SU-DHL-6 (cell line): ENCODE measurements around the gene ADGRD2.

ENCODE experiments used
- H2AFZ ChIP-seq: fragments of 200-600 bp; sonication (generic); 2 replicates; pipeline ENCODE4 v1.6.1; 2014; ENCODE audit warnings: low read depth, mild to moderate bottlenecking, moderate library complexity, mixed read lengths, antibody characterized with exemption, low read length; ENCODE audit not compliant: severe bottlenecking
- H3F3A ChIP-seq: fragments of 200-600 bp; shearing (Covaris generic); 2 replicates; pipeline ENCODE4 v1.6.0; 2016; ENCODE audit warnings: antibody characterized with exemption, mild to moderate bottlenecking; ENCODE audit not compliant: insufficient read depth
- H3K27ac ChIP-seq: fragments of 200-600 bp; sonication (generic); 2 replicates; pipeline ENCODE4 v1.5.1; 2016; ENCODE audit warnings: low read depth, mild to moderate bottlenecking, low read length, moderate library complexity, mixed read lengths
- H3K27me3 ChIP-seq: fragments of 200-600 bp; sonication (generic), shearing (Covaris generic); 2 replicates; pipeline ENCODE4 v1.6.0; 2014; ENCODE audit warnings: mild to moderate bottlenecking, low read length
- H3K36me3 ChIP-seq: fragments of 200-600 bp; sonication (generic); 2 replicates; pipeline ENCODE4 v1.6.1; 2014; ENCODE audit warnings: mild to moderate bottlenecking, low read length, mixed read lengths
- H3K4me2 ChIP-seq: fragments of 300-600, 200-600 bp; shearing (Covaris generic), sonication (generic); 2 replicates; pipeline ENCODE4 v1.6.0; 2014; ENCODE audit warnings: low read length, low read depth, mild to moderate bottlenecking; ENCODE audit not compliant: poor library complexity, severe bottlenecking
- H3K4me3 ChIP-seq: fragments of 200-600 bp; sonication (generic); 2 replicates; pipeline ENCODE4 v1.5.1; 2014; ENCODE audit warnings: antibody characterized with exemption, low read length, mild to moderate bottlenecking, mixed read lengths; ENCODE audit not compliant: insufficient read depth, poor library complexity, severe bottlenecking
- H3K79me2 ChIP-seq: fragments of 200-600 bp; sonication (generic); 2 replicates; pipeline ENCODE4 v1.6.1; 2014; ENCODE audit warnings: mild to moderate bottlenecking, low read length, moderate library complexity; ENCODE audit not compliant: insufficient read depth
- H3K9ac ChIP-seq: fragments of 200-600 bp; sonication (generic); 2 replicates; pipeline ENCODE4 v1.7.0; 2014; ENCODE audit warnings: mild to moderate bottlenecking, low read length
- H3K9me2 ChIP-seq: fragments of 200-600 bp; sonication (generic); replicated peaks from 2 replicates; pipeline ENCODE4 v1.6.1; 2014; ENCODE audit warnings: low read length; ENCODE audit not compliant: insufficient read depth
- H3K9me3 ChIP-seq: fragments of 200-600 bp; sonication (generic); 2 replicates; pipeline ENCODE4 v1.6.1; 2014; ENCODE audit warnings: low read length, mixed read lengths; ENCODE audit not compliant: insufficient read depth
- H4K20me1 ChIP-seq: fragments of 200-600 bp; sonication (generic); 2 replicates; pipeline ENCODE4 v1.6.1; 2014; ENCODE audit warnings: low read depth, mild to moderate bottlenecking, antibody characterized with exemption, low read length, moderate library complexity, mixed read lengths
- EZH2phosphoT487 ChIP-seq: fragments of 200-600 bp; sonication (generic), shearing (Covaris generic); conservative IDR thresholded peaks from 2 replicates; pipeline ENCODE4 v1.6.1; 2018; ENCODE audit warnings: mild to moderate bottlenecking, antibody characterized with exemption, low read length, moderate library complexity, mixed read lengths
- TF ChIP-seq, protein P1 (sequence below): fragments of 200-600 bp; sonication (generic); IDR thresholded peaks from one replicate; pipeline ENCODE4 v1.5.1; 2017; ENCODE audit warnings: antibody characterized with exemption, mild to moderate bottlenecking, low read length, moderate library complexity; ENCODE audit not compliant: insufficient read depth, poor library complexity, severe bottlenecking

The ADGRD2 gene

DNA sequence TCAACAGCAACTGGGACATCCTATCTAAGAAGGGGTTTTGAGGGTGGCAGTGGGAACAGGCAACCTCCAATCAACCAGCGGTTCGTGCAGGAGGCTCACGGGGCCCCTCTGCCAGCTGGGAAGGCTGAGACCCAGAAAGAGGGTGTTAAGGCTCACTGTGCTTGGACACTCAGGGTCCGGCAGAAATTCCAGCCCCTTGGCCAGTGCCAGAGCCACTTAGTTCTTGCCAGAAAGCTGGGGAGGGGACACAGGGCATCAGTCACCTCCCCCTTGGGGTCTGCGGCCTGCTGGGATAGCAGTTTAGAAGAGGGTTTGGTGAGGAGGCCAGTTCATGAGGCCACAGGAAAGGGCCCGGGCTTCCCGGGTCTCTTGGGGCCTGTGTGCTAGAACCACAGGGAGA, 20.5 kb downstream of the ADGRD2 start:
- no peaks in the 10 kb centered on the region for H3K36me3 ChIP-seq
- H3K27ac ChIP-seq, result no peak overlapping the region
- no peaks in the 10 kb centered on the region for H3K9me3 ChIP-seq
- H3K79me2 ChIP-seq, result no peaks in the 10 kb centered on the region
- no peaks in the 10 kb centered on the region for H3K9me2 ChIP-seq
- no peaks in the 10 kb centered on the region for H3K27me3 ChIP-seq
- H3K4me3 ChIP-seq, result no peak overlapping the region
- no peaks in the 10 kb centered on the region for H4K20me1 ChIP-seq
- H2AFZ ChIP-seq, result no peak overlapping the region
- no peak overlapping the region for H3K4me2 ChIP-seq
- TF ChIP-seq, protein P1, sequence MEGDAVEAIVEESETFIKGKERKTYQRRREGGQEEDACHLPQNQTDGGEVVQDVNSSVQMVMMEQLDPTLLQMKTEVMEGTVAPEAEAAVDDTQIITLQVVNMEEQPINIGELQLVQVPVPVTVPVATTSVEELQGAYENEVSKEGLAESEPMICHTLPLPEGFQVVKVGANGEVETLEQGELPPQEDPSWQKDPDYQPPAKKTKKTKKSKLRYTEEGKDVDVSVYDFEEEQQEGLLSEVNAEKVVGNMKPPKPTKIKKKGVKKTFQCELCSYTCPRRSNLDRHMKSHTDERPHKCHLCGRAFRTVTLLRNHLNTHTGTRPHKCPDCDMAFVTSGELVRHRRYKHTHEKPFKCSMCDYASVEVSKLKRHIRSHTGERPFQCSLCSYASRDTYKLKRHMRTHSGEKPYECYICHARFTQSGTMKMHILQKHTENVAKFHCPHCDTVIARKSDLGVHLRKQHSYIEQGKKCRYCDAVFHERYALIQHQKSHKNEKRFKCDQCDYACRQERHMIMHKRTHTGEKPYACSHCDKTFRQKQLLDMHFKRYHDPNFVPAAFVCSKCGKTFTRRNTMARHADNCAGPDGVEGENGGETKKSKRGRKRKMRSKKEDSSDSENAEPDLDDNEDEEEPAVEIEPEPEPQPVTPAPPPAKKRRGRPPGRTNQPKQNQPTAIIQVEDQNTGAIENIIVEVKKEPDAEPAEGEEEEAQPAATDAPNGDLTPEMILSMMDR, result no peak
- TF ChIP-seq EZH2phosphoT487, result no peak
- H3F3A ChIP-seq, result no peaks in the 10 kb centered on the region
- H3K9ac ChIP-seq, result no peak overlapping the region

- no peaks in the 10 kb centered on the region for H3K9me3 ChIP-seq
- H3K9me2 ChIP-seq, result no peaks in the 10 kb centered on the region
- H3F3A ChIP-seq, result no peaks in the 10 kb centered on the region
- no peak overlapping the region for H3K27ac ChIP-seq
- no peak overlapping the region for H3K4me2 ChIP-seq
- H3K4me3 ChIP-seq, result no peak overlapping the region
- TF ChIP-seq, protein P1, result no peak
- no peak for TF ChIP-seq EZH2phosphoT487
- no peaks in the 10 kb centered on the region for H3K79me2 ChIP-seq
- H3K9ac ChIP-seq, result no peak overlapping the region
- no peak overlapping the region for H2AFZ ChIP-seq
- H4K20me1 ChIP-seq, result no peaks in the 10 kb centered on the region
- H3K36me3 ChIP-seq, result no peaks in the 10 kb centered on the region
- H3K27me3 ChIP-seq, result no peaks in the 10 kb centered on the region
These were observed 21.5 kb downstream of the ADGRD2 start for GRCh38 chr9:124471761-124472160.

DNA sequence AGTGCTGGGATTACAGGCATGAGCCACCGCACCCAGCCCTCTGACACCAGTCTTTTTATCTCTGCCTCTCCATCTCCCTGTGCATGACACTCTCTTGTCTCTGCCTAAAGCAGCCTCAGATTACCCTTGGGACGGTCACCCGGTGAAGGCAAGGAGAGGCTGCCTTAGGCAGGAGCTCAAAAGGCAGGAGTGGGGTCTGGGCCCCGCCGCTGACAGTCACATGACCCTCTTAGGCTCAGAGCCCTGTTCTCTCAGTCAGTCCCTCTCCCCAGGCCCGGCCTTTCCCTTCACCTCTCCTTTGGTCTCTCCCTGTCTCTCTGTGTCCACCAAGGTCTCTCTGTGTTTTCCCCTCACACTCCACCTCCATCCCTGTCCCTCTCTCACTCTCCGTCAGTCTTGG, 22.5 kb downstream of the ADGRD2 start:
- H3K27me3 ChIP-seq, result no peaks in the 10 kb centered on the region
- no peaks in the 10 kb centered on the region for H3F3A ChIP-seq
- H3K36me3 ChIP-seq, result no peaks in the 10 kb centered on the region
- no peaks in the 10 kb centered on the region for H3K79me2 ChIP-seq
- no peak overlapping the region for H3K4me3 ChIP-seq
- no peaks in the 10 kb centered on the region for H3K9me2 ChIP-seq
- no peaks in the 10 kb centered on the region for H3K9me3 ChIP-seq
- H3K4me2 ChIP-seq, result no peak overlapping the region
- no peak overlapping the region for H3K27ac ChIP-seq
- TF ChIP-seq EZH2phosphoT487, result no peak
- H3K9ac ChIP-seq, result no peak overlapping the region
- no peak overlapping the region for H2AFZ ChIP-seq
- H4K20me1 ChIP-seq, result no peaks in the 10 kb centered on the region

DNA sequence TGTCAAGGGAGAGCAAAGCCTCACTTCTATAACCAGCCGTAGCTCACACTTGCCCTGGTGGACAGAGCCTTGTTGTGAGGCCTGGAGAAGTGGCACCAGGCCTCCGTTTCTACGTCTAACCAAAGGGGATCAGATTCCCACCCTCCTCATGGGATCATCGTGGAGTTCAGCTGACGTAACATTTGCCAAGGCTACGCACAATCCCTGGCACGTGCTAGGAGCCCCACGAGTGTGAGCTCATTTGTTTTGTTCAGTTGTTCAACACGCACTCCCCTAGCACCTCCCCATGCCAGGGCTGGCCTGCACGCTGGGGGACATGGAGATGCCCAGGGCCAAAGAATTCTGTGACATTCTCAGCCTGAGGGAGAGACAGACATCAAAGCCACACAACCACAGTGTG, 23.1 kb downstream of the ADGRD2 start:
- Histone ChIP-seq H3K36me3 (no peaks in the 10 kb centered on the region), H4K20me1 (no peaks in the 10 kb centered on the region), H2AFZ (no peak overlapping the region), H3K9me2 (no peaks in the 10 kb centered on the region), H3K27ac (no peak overlapping the region), H3K79me2 (no peaks in the 10 kb centered on the region), H3F3A (no peaks in the 10 kb centered on the region), H3K9me3 (no peaks in the 10 kb centered on the region), H3K4me3 (no peak overlapping the region), H3K27me3 (no peaks in the 10 kb centered on the region), H3K9ac (no peak overlapping the region), H3K4me2 (no peak overlapping the region)
- TF ChIP-seq, protein P1, result no peak
- no peak for TF ChIP-seq EZH2phosphoT487
